Natural killer cell (primary cell): ENCODE measurements around the gene SMARCD1. TPM values are rescaled to one million over a fixed set of nuclear protein-coding genes. Genes with fewer than 3 reads are reported as not detected.

Experiments
- ATAC-seq, 3 donors: fragments of 150-1000 bp in 2 of 3; fragments of 200-7000 bp in 1 of 3; cut with Tn5 transposase; 1 replicate in 1 of 3; 2 replicates in 2 of 3; pipeline ENCODE4 v1.10.0; 2021; ENCODE audit warnings: mild to moderate bottlenecking in 2 of 3, moderate library complexity in 2 of 3
- DNase-seq, 2 donors: peaks; one replicate each; pipeline versions ENCODE4 v3.0.0 to v3.0.0-alpha.2; 2013 to 2021; ENCODE audit warnings: mixed read lengths in 1 of 2
- H3K27ac ChIP-seq: one replicate; pipeline ENCODE4 v1.5.1; 2013; ENCODE audit warnings: mild to moderate bottlenecking, low read length
- H3K27me3 ChIP-seq: one replicate; pipeline ENCODE4 v1.6.1; 2013; ENCODE audit warnings: low read length; ENCODE audit not compliant: control insufficient read depth, insufficient read depth
- H3K36me3 ChIP-seq: one replicate; pipeline ENCODE4 v1.6.1; 2013; ENCODE audit warnings: low read length; ENCODE audit not compliant: control insufficient read depth, insufficient read depth
- H3K4me1 ChIP-seq: one replicate; pipeline ENCODE4 v1.6.1; 2013; ENCODE audit warnings: low read length; ENCODE audit not compliant: control insufficient read depth, insufficient read depth
- H3K4me3 ChIP-seq: one replicate; pipeline ENCODE4 v1.5.1; 2013; ENCODE audit warnings: low read length
- H3K9me3 ChIP-seq: one replicate; pipeline ENCODE4 v1.6.1; 2013; ENCODE audit warnings: low read length; ENCODE audit not compliant: control insufficient read depth, insufficient read depth
- H3K27ac Mint-ChIP-seq, 2 donors: one replicate each; pipeline ENCODE4 v1.8.0; 2022; ENCODE audit warnings: mild to moderate bottlenecking in 2 of 2, mixed read lengths in 2 of 2, moderate library complexity in 1 of 2
- H3K27me3 Mint-ChIP-seq, 2 donors: one replicate each; pipeline ENCODE4 v1.8.0; 2022; ENCODE audit warnings: low read depth in 2 of 2, mixed read lengths in 2 of 2
- H3K36me3 Mint-ChIP-seq: one replicate; pipeline ENCODE4 v1.8.0; 2022; ENCODE audit warnings: mixed read lengths
- H3K4me1 Mint-ChIP-seq, 2 donors: one replicate each; pipeline ENCODE4 v1.8.0; 2022; ENCODE audit warnings: mixed read lengths in 2 of 2
- H3K4me3 Mint-ChIP-seq: one replicate; pipeline ENCODE4 v1.8.0; 2022; ENCODE audit warnings: mild to moderate bottlenecking, moderate library complexity, mixed read lengths
- H3K9me3 Mint-ChIP-seq, 2 donors: one replicate each; pipeline ENCODE4 v1.8.0; 2022; ENCODE audit warnings: mixed read lengths in 2 of 2
- WGBS: methylation state at CpG from one replicate; pipeline ENCODE4 v1.1.7; 2013; ENCODE audit warnings: missing lambda C conversion rate; ENCODE audit not compliant: insufficient coverage; 5-methylcytosine and 5-hydroxymethylcytosine counted together
- intact Hi-C: fragments of 100-400 bp; cut with micrococcal nuclease; formaldehyde crosslinking; loops from one replicate; pipeline ENCODE4 v1.14.2; 2022
- total RNA-seq, 4 donors: library from RNA; stranded (reverse); fragments of 120-200 nt in 1 of 4; gene quantifications; one replicate each; pipeline versions ENCODE4 v1.2.3 to v1.2.4, GENCODE V29; 2013 to 2022
- TF ChIP-seq, protein P1 (sequence below): fragments of 200-600 bp; IDR thresholded peaks from one replicate; pipeline ENCODE4 v1.8.0; 2022; ENCODE audit warnings: antibody characterized with exemption

The SMARCD1 gene
- total RNA-seq, 3 donors from 2014 or later (not counting 1 experiment from before 2014, with no cell fraction given) = 81.3 to 97.0 (median 88.6) TPM

DNA sequence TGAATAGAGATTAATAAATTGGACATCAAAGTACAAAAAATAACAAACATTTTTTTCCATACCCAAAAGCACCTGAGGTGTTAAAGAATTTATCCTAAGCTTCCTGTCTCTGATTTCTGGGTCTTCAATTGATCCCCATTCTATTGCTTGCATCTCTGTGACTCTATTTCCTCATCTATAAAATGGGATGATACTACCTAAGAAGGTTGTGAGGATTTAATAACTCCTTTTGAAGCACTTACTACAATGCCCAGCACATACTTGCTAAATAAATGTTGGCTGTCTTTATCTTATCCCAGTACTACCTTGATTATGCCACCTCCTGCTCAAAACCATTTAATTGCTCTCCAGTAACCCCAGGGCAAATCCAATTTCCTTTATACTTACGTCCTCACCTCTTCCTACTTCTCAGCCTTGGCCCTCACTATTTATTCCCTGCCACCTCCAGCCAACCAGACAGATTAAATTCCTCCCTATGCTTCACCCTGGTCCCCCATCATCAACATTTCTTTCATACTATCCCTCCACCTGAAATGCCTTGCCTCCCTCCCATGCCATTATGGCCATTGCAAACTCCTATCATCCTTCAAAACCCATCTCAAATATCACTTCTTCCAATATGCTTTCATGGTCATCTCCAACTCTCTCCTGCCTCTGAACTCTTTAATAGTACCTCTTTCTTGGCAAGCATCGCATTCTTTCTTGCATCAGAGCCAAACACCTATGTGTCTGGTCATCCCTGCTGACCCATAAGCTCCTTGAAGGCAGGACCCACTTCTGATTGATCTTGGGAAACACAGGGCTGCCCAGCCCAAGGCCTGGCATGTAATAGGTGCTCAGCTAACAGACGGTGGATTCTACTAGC lies 35.7 kb upstream of the SMARCD1 start:
- Histone ChIP-seq H3K9me3 (no peaks in the 10 kb centered on the region), H3K36me3 (no peaks in the 10 kb centered on the region), H3K27ac (no peak overlapping the region), H3K27me3 (peaks cover 5% of the 10 kb centered on the region), H3K4me3 (no peak overlapping the region), H3K4me1 (peaks cover 4% of the 10 kb centered on the region)
- H3K9me3 Mint-ChIP-seq = no peaks in the 10 kb centered on the region
- peaks cover 35 to 55% of the 10 kb centered on the region in 2 donors for H3K27me3 Mint-ChIP-seq
- TF ChIP-seq, protein P1, sequence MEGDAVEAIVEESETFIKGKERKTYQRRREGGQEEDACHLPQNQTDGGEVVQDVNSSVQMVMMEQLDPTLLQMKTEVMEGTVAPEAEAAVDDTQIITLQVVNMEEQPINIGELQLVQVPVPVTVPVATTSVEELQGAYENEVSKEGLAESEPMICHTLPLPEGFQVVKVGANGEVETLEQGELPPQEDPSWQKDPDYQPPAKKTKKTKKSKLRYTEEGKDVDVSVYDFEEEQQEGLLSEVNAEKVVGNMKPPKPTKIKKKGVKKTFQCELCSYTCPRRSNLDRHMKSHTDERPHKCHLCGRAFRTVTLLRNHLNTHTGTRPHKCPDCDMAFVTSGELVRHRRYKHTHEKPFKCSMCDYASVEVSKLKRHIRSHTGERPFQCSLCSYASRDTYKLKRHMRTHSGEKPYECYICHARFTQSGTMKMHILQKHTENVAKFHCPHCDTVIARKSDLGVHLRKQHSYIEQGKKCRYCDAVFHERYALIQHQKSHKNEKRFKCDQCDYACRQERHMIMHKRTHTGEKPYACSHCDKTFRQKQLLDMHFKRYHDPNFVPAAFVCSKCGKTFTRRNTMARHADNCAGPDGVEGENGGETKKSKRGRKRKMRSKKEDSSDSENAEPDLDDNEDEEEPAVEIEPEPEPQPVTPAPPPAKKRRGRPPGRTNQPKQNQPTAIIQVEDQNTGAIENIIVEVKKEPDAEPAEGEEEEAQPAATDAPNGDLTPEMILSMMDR = no peak
- WGBS = 83% methylated on average over 3 of the region's 3 CpGs
- H3K36me3 Mint-ChIP-seq = no peaks in the 10 kb centered on the region
- no peak overlapping the region for H3K4me3 Mint-ChIP-seq
- no peak overlapping the region for H3K27ac Mint-ChIP-seq
- no peaks in the 10 kb centered on the region for H3K4me1 Mint-ChIP-seq
- DNase-seq (no peak), ATAC-seq (no peak)
- intact Hi-C loops = no loop called here

DNA sequence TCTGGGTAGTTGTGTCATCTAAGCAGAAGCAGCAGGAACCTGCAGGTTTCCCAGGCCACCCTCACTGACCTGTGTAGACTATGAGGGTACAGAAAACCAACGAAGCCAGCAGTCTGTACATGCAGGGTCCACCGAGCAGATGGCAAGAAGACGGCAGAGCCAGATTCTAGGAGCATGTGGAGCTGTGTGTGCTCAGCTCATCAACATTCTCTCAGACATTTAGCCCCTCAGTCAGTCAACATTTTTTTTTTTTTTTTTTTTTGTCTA lies 35.1 kb upstream of the SMARCD1 start:
- H3K4me3 ChIP-seq = no peak overlapping the region
- DNase-seq (no peak), ATAC-seq (no peak)
- no peak overlapping the region for H3K27ac Mint-ChIP-seq
- no peak overlapping the region for H3K4me3 Mint-ChIP-seq
- intact Hi-C loops = no loop called here
- WGBS = 83% methylated on average over 3 of the region's 3 CpGs
- H3K27ac ChIP-seq = no peak overlapping the region
- no peaks in the 10 kb centered on the region for H3K9me3 Mint-ChIP-seq
- peaks cover 4% of the 10 kb centered on the region for H3K4me1 ChIP-seq
- no peaks in the 10 kb centered on the region for H3K36me3 Mint-ChIP-seq
- peaks cover 35 to 55% of the 10 kb centered on the region in 2 donors for H3K27me3 Mint-ChIP-seq
- H3K27me3 ChIP-seq = peaks cover 5% of the 10 kb centered on the region
- no peaks in the 10 kb centered on the region for H3K9me3 ChIP-seq
- no peaks in the 10 kb centered on the region for H3K4me1 Mint-ChIP-seq
- no peaks in the 10 kb centered on the region for H3K36me3 ChIP-seq
- TF ChIP-seq, protein P1 = no peak

DNA sequence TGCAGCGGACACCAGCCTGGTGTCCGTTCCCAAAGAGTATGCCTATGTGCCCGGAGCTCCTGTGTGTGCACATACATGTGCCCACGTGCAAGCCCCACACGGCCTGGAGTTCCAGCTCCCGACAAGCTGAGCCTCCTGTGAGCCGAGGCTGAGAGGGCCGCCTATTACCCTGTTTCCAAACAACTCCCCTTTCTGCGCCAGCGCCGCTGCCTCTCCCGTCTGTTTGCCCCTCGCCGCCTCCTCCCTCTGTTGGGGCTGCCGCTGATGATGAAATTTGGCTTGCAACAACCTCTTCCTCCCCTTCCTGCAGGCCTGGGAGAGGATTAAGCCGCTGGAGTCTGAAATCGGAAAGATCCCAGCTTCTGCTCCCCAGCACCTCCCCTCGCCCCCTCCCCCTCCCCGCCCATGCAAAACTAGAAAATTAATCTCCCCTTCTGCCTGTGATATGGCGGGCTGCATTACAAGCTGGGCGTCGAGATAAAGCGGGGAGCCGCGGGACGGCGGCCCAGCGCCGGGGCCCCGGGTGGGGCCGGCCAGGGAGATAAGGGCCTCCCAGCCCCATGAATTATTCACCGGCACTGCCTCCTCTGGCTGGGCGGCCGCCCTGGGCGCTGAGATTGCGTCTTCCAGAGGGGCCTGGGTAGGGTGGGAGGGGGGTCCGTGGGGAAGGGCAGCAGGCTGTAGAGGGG lies 34.6 kb upstream of the SMARCD1 start:
- Mint-ChIP-seq H3K27me3 (peaks cover 35 to 57% of the 10 kb centered on the region in 2 donors), H3K9me3 (no peaks in the 10 kb centered on the region), H3K36me3 (no peaks in the 10 kb centered on the region), H3K27ac (no peak overlapping the region), H3K4me1 (no peaks in the 10 kb centered on the region), H3K4me3 (no peak overlapping the region)
- ATAC-seq (peak in 1 of 3 donors; percentile 39), DNase-seq (no peak)
- Histone ChIP-seq H3K27me3 (peaks cover 5% of the 10 kb centered on the region), H3K36me3 (no peaks in the 10 kb centered on the region), H3K4me3 (no peak overlapping the region), H3K4me1 (peaks cover 4% of the 10 kb centered on the region), H3K9me3 (no peaks in the 10 kb centered on the region), H3K27ac (no peak overlapping the region)
- TF ChIP-seq, protein P1 = no peak
- 10% methylated on average over 35 of the region's 37 CpGs for WGBS
- intact Hi-C loops = no loop called here
